HG03025 (cell line): Measurements from ENCODE around the gene SLC49A4.

Experiments used
- ATAC-seq: cut with Tn5 transposase; IDR thresholded peaks from one replicate; pipeline ENCODE4 v1.9.1; 2021; ENCODE audit warnings: mild to moderate bottlenecking, moderate library complexity; ENCODE audit not compliant: unreplicated experiment, low FRiP score

Gene SLC49A4

DNA sequence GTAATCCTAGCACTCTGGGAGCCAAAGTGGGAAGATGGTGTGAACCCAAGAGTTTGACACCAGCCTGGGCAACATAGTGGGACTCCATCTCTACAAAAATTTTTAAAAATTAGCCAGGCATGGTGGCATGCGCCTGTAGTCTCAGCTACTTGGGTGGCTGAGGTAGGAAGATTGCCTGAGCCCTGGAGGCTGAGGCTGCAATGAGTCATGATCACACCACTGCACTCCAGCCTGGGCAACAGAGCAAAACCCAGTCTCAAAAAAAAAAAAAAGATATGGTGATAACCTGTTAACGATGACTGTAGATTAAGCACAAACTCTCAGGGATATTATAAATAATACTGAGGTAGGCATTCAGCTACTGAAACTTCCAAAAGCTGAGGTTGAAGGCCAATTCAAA, 107.5 kb downstream of the SLC49A4 start:
- no peak for ATAC-seq

DNA sequence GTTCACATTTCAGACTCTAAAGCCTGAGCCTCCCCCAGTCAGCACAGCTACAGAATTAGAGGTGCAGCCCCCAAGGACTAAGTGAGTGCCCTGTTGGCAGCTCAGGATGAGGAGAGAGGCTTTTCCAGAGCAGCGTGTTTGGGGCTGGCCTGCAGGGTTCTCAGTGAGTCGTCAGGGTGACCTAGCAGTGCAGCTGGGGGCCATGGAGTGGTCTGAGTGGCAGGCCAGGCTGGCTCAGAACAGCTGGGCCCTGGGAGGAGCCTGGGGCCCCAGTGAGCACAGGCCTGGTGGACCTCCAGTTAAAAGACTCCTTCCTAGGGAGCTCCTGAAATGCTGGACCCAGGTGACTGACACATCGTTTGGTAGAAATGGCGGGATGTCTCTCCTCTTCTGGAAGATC, 108.3 kb downstream of the SLC49A4 start:
- no peak for ATAC-seq

DNA sequence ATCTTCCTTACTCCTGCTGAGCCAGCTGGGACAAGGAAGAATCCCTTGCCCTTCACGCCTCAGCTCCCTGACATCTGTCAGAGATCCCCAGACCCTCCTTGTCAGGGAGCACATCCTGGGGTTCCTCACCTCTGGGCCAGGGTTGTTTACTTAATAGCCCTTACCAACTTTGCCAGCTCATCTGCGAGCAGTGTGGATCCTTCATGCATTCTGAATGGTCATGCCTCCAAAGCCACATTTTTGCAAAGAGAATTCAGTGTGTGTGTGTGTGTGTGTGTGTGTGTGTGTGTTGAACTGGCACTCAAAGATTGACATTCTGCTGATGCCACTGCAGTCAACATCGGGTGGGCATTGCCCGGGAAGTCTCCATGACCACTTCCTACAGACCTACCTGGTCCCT, 112.6 kb downstream of the SLC49A4 start:
- ATAC-seq, result no peak

DNA sequence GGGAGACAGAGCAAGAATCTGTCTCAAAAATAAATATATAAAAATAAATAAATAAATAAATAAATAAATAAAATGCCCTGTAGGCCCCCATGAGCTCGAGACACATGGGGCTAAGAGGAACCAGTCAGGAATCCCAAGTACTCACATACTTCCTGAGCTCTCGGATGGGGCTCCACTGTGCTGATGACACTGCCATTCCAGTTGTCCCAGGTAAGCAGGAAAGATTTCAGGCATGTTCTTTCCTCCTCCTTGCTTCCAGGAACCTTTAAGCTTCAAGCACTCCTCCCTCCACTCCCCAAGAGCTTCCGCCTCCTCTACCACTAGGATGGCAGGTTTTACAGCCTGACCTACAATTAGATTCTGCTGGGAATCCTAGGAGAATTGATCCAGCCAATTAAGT, 113.4 kb downstream of the SLC49A4 start:
- ATAC-seq, result no peak

DNA sequence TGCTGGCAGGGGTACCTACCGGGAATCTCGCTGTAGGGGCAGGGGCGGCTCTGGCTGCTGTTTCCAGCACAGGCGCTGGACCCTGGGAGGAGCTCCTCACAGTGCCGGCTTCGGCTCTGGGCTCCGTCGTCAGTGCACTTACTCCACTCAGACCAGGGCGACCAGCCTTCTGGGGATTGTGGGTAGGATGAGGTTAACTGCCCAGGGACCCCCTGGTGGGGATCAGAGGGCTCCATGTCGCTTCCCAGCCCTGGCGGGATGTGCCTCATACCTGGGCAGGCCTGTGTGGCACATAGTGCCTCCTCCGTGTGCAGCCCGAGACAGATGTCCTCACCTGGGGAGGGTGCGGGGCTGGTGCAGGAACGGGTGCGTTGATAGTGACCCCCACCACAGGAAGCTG, 117.0 kb downstream of the SLC49A4 start:
- no peak for ATAC-seq

DNA sequence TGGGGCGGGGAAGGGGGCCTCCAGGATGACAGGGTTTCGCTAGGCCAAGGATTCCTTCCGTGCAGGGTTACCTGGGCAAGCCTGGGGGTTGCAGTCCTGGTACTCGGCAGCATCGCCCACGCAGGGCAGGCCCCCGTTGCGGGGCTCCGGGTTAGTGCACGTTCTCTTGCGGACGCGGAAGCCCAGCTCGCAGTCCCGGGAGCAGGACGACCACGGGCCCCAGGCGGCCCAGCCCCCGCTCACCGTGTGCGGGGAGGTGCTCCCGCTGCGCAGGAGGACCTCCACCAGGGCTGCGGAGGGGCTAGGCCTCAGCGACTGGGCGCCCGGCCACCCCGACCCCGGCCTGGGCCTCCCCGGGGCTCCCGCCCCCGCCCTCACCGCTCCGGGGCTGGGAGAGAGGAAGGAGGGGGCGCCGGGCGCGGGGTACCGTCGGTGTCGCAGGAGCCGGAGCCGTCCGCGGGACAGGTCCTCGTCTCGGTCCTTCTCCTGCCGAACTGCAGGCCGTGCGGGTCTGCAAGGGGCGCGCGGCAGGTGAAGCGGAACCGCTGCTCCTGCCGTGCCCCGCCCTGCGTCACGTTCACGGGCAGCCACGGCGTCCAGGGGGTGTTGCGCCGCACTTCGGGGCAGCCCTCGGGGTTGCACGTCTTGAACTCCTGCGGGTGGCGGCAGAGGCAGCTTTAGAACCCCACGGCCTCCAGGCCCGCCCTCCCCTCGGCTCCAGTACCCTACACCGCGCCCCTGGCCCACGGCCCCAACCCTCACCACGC, 118.1 kb downstream of the SLC49A4 start:
- ATAC-seq, result no peak

DNA sequence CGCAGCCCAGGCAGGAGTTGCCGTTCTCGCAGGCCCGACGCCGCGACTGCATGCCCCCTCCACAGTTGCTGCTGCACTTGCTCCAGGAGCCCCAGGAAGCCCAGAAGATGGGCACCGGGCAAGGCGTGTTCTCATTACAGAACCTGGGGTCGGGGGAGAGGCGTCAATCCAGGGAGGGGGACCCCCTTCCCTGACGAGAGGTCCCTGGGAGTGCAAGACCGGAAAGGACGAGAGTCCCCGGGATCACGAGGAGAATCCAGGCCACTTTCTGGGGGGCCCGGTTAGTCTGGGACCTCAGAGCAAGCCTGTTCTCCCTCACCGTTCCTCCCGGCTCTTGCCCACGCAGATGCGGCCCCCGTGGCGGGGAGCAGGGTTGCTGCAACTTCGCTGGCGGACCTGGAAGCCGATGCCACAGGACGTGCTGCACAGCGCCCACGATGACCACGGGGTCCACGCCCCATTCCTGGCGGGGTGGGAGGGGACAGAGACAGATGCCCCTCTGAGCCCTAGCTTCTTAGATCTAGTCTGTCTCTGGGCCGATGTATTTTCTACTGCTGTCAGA, 118.8 kb downstream of the SLC49A4 start:
- no peak for ATAC-seq

DNA sequence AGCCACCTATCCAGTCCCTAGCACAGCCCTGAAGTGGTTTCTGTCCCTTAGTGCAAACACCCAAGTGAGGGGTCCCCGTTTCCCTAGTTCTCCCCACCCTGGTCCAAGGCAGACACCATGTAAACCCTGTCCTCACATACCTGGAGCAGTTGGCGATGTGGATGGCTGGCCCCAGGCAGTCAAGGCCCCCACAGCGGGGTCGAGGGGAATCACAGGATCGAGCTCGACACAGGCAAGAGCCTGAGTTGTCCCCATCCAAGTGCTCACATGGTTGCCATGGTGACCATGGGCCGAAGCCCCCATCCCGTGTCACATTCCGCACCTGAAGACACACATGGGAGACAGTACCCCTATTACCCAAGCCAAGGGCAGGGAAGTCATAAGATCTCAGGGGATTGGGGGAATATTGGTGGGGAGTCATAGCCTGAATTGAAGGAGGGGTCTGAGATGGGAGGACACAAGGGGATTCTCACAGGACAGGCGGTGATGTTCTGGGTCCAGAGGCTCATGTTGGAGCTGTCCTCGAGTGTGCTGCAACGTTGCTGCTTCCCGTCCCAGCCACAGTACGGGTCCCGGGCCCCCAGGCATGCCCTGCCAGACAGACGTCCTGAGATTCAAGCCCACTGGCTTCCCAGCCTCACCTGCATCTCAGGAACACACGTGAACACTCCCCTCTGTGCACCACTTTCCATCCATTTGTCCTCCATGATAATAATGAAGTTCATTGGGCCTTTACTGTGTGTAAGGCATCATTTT, 120.6 kb downstream of the SLC49A4 start:
- ATAC-seq, result no peak

DNA sequence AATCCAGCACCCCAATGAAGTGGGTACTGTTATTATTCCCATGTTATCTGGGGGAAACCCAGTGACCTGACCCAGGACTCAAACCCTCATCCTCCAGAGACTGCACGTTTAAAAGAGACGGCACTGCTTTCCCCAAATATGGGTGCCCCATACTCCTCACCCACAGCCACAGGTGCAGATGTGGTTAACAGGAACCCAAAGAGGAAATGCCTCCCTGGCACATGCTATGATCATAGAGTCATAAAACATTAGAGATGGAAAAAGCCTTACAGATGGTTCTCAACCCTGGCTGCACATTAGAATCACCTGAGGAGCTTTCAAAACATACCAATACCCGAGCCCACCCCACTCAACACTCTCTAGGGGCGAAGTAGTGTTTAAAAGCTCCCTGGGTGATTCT, 121.2 kb downstream of the SLC49A4 start:
- ATAC-seq, result no peak

DNA sequence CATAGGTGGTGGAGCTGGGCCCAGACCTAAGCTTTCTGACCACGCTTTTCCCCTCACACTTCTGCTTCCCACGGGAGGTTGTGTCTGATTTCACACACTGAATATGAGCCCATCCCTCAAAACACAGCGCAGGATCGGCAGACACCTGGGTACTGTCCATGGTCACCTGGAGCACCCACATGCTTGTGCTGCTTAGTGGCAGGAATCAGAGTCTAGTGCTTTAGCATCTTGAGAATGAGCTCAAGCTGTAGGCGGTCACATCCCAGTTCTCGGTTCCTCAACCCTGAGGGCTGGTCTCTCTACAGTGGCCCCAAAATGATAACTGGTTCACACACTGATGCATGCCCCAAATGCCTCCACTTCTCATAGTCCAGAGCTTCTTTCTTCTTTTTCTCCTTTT, 121.7 kb downstream of the SLC49A4 start:
- peak; percentile 52 for ATAC-seq

DNA sequence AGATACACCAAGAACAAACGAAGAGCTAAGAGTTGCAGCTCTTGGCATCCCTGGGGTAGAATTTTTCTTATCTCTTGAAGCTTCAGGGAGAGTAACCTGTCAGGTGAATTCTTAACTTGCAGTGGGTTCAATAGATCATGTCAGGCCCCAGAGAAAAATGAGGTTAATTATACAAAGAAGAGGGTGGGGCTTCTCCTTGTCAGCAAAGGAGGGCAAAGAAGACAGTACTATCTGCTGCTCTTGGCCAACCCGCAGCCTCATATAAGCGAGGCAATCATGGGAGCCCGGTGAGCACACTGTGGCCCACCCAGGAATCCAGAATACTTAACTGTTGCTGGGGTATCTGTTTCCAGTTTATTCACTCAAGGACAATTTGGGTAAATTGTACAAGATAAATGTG, 122.5 kb downstream of the SLC49A4 start:
- no peak for ATAC-seq

DNA sequence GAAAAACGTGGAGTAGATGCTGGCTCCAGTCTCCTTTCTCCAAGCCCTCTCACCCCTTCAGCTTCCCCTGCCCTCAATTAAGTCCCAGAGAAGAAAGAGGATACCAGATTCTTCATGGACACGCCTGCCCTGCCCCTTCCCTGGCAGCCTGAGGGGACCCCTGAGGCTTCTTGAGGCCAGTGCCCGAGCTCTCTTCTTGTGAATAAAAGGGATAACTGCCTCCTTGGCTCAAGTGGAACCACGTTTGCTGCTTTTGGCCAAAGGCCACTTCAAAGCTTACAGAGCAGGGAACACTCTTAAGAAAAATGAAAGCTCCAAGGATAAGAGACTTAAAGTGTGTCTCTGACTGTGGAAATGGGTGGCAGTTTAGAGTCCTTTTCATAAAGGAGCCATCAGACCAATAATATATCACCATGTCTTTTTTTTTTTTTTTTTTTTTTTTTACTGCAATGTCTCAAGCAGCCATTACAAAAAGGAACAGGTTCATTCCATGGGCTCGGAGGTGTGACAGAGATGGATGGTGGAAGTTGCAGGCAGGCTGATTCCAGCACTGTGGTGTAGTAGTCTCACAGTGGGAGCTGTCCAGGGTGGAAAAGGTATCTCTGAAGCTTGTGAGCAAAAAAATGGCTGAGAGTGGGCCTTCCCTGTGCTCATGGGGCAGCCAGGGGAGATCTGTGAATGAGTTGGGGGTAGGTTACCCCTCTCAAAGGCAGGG, 123.9 kb downstream of the SLC49A4 start:
- no peak for ATAC-seq

DNA sequence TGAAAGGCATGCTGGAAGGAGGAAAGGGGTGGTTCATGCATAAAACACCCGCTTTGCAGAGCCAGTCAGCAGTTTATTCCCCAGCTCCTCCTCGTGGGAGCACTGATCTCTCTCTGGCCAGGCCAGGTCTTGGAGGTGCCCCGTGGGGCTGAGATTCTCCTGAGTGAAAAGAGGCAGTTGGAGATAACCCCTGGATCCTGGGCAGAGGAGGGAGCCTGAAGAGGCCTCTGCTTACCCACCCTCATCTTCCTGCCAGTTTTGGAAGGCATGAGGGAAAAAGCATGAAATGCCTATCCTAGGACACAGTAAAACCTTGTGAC, 124.4 kb downstream of the SLC49A4 start:
- ATAC-seq, result no peak

DNA sequence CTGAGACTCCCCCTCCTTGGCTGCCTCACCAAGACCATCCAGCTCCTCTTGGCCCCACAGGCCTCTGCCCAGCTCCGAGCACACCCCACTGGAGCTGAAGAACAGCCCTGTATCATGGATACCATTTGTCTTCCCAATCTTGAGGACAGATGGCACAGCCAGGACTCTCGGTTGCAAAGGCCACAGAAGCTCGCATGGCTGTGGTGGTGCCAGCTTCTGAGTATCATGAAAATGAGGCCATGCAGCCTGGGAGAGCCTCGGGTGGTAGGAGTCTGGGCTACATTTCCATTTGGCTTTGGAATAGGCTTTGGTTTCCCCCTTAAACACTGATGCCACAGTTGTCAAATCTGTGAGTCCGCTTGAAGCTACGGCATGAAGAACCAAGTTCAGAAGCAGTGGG, 126.1 kb downstream of the SLC49A4 start:
- no peak for ATAC-seq

DNA sequence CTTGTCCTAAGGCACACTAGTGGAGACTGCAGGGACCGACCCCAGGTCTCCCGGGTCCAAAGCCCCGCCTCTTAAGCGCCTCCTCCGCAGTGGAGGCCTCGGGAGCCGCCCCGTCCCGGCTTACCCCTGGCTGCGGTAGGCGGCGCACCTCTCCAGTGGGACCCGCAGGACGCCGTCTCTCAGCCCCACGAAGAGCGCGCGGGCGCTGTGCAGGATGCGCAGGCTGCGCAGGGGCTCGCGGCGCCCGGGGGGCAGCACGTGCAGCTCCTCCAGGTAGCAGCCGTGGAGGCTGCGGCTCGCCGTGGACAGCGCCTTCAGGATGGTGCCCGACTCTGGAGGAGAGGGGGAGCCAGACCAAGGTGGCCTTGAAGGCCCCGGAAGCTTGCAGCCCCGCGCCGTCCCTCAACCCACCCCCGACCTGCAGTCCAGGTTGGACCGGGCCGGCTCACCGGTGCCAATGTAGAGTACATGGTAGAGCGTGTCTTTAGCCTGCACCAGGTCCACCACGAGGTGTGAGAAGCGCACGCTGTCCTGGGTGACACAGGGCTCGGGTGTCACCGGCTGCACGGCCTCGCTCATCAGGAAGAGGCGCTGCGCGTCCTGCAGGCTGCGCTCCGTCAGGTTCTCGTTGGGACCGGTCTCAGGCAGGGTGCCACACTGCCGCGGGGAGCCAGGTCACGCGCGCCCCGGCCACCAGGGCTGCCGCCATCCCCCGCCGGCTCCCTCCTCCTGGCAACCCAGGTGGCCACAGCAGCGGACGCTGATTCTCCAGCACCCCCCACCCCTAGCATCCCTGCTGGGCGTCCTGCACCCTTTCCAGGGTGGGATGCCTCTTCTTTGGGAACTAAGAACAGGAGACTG, 127.2 kb downstream of the SLC49A4 start:
- ATAC-seq, result no peak

DNA sequence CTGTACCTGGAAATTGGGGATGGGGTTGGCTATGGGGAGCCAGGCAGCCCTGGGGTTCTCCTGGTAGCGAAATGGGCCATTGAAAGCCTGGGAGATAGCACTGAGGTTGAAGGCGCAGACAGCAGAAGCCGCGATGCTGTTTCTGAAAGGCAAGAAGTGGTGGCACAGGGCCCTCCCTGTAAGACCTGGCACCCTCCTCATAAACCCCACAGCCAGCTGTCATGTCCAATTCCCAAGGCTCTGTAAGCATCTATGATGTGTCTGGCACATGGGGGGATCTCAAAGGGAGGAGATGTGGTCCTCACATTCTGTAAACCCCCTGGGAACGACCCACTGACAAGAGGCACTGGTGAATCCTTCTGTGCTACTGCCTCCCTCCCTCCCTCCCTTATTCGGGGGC, 128.7 kb downstream of the SLC49A4 start:
- ATAC-seq, result no peak

DNA sequence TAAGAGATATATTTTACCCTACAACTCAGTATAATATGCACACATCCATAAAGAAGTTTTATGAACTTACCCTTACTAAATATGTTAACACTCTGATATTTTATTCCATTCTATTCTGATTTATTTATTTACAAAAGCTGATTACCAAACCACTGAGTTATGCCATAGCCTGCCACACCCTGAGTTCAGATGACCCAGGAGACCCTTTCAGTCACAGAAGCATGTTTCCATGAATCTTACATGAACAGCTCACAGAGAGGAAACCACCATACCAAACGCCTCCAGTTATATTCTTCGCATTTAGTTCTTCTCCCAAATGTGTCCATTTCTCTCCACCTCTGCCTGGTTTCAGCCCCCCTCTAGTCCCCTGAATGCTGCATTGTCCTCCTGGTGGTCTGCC, 129.2 kb downstream of the SLC49A4 start:
- ATAC-seq, result no peak

DNA sequence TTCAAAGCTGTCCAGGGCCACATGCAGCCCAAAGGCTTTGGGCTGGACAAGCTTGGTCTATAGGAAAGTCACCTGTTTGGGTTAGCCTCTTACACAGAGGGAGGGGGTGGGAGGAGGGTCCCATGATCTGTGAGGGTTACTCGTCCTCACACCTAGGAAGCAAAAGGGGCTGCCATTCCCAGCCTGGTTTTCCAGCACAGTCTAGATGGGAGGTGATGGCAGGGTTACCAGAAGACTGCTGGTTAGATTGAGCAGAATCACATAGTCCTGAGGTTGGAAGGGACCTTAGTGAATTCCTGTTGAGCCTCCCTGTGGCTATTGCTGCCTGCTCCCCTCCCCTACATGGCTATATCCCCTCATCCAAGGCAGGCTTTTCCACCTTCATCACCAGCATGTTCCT, 130.9 kb downstream of the SLC49A4 start:
- ATAC-seq, result no peak

DNA sequence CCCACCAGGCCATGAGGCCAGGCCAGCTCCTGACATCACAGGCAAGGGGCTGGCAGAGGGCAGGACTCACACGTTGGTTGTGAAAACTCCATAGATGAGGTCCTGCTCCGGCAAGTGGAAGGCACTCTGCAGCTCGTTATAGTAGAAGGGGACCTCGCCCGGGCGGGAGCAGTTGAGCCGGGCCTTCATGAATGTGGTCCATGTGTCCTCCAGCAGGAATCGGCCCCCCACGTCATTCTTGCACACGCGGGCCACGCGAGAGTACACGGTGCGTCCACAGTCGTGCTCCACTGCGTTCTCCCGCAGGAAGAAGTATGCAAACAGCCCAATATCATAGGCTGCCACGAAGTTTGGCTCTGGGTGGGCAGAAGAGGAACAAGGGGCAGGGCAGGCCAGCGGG, 131.5 kb downstream of the SLC49A4 start:
- no peak for ATAC-seq

DNA sequence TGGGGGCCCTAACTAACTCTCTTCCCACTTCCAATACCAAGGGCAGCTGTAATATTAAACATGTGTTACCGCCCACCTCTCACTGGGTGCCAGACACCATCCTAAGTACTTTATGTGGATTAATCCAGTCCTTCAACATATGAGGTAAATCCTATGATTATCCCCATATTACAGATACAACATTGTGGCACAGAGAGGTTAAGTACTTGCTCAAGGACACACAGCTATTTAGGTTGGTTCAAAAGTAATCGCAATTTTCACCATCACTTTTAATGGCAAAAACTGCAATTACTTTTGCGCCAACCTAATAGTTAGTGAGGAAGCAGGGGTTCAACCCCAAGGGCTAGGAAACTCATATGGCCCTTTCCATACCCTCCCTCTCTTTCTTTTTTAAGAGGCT, 131.9 kb downstream of the SLC49A4 start:
- no peak for ATAC-seq
